OCI-LY3 (cell line): Measurements from ENCODE around the gene PLXNB3.

ENCODE experiments used
- CTCF ChIP-seq: fragments of 200-600, 300-600 bp; sonication (generic); IDR thresholded peaks from 2 replicates; pipeline ENCODE4 v1.5.1; 2014; ENCODE audit warnings: antibody characterized with exemption, low read length, low read depth
- EZH2phosphoT487 ChIP-seq: fragments of 200-600 bp; shearing (Covaris generic); IDR thresholded peaks from 2 replicates; pipeline ENCODE4 v1.6.1; 2018; ENCODE audit warnings: antibody characterized with exemption, mixed run types, low read depth

GRCh38 chrX:153791104-153791852 lies 27.2 kb downstream of the PLXNB3 start:
- TF ChIP-seq CTCF (no peak), EZH2phosphoT487 (no peak)
